RWPE1 (cell line): Measurements from ENCODE around the gene HOXA9.
A peak's percentile ranks its signal among the peaks of the same experiment; 100 is the strongest.

Experiments
- CTCF ChIA-PET: fragments of 350-600 bp; sonication (Branson Sonifier 250); formaldehyde crosslinking; extraction: SDS; loops from one replicate; lab custom pipeline; 2021; lab: Yijun Ruan, JAX
- POLR2A ChIA-PET: fragments of 400-600 bp; formaldehyde crosslinking; extraction: SDS; loops from one replicate; lab custom pipeline; 2020; ENCODE audit warnings: antibody characterized with exemption; ENCODE audit not compliant: low non-redundant PET; lab: Yijun Ruan, JAX
- DNase-seq: peaks from one replicate; pipeline ENCODE4 v3.0.0; 2012; ENCODE audit warnings: low spot score
- H3K27ac ChIP-seq: fragments of 450-650 bp; 2 replicates; pipeline ENCODE4 v1.5.1; 2017
- TF ChIP-seq, protein P1 (sequence below): fragments of 450-650 bp; conservative IDR thresholded peaks from 2 replicates; pipeline ENCODE4 v1.5.1; 2017; ENCODE audit warnings: low read depth, mild to moderate bottlenecking

Gene HOXA9

DNA sequence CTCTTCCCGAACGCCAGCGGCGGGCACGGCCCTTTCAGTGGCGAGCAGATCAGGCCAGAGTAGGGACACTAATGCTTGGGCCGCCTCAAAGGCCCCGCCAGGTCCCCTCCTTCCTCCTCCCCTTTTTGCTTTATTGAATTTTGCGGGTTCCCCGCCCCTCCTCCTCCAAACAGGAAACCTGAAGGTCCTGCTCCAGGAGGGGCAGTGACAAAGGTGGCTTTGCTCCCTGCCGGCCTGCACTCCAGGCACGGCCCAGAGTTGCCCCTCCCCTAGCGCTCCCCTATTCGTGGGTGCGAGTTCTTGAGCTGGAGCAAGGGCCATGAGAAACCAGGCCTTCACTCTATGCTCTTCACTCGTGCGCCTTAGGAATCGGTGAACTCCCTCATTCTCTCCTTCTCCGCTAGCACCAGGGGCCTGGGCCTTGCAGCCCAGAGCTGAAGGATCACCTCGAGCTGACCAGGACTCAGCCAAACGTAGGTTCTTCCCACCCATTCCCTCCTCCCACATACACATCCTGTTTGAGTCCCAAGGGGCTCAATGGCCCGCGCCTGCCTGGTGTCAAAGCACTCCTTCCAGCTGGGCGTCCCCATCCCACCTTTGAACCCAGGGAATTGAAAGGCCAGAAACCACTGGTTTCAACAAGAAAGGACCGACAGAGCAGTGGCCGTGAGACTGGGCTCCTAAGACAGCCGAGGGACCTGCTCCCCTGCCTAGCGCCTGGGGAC is 17.1 kb downstream of the HOXA9 start:
- no peak for DNase-seq

DNA sequence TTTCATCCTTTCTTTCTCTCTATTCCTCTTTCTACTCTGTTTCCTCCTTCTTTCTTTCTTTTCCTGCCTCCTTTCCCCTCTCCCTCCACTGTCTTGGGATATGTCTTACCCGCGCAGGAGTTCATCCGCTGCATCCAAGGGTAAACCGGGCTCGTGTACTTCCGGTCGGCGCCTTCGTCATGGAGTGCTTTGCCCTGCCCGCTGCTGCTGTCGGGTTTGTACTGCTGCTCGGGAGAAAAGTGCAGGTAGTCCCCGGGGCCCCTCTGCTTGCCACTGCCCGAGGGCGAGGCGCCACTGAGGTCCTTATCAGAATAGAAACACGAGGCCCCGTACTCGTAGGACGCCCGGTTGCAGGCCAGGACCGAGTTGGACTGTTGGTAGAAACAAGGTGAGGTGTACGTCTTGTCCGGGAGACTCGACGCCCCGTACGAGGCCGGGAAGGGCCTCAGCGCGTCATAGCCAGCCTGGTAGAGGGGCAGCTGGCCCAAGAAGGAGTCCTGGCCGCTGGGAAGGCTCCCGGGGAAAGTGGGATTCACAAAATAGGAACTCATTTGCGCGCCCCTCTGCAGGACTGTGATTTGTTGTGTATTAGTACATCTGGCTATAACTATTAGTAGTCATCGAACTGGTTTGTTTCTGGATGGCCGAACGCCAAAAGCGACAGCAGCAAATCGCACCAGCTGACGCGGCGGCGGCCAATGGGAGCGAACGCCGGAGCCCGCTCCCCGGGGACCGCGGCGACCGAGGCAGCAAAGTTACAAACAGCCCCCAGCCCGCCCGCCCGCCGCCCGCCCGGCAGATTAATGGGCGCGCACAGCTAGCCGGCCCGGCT is 17.9 kb downstream of the HOXA9 start, which contains the start of gene HOXA6:
Gene HOXA6 (minus strand): TSS at position 576 of the 832 bp plus-strand sequence. CDS start 25 bp downstream, at position 551.
- DNase-seq = no peak
- CTCF ChIA-PET = interaction anchor here (0.6 kb wide), 2 partner anchors 297 to 463 kb away, joined by 3 to 4 read pairs; no protein-coding TSS in a partner anchor
- peak within 1 kb of the TSS; percentile 84 for H3K27ac ChIP-seq
- POLR2A ChIA-PET = interaction anchor here (0.5 kb wide), 1 partner anchor 32 kb away, joined by 3 read pairs; no protein-coding TSS in a partner anchor
- TF ChIP-seq, protein P1, sequence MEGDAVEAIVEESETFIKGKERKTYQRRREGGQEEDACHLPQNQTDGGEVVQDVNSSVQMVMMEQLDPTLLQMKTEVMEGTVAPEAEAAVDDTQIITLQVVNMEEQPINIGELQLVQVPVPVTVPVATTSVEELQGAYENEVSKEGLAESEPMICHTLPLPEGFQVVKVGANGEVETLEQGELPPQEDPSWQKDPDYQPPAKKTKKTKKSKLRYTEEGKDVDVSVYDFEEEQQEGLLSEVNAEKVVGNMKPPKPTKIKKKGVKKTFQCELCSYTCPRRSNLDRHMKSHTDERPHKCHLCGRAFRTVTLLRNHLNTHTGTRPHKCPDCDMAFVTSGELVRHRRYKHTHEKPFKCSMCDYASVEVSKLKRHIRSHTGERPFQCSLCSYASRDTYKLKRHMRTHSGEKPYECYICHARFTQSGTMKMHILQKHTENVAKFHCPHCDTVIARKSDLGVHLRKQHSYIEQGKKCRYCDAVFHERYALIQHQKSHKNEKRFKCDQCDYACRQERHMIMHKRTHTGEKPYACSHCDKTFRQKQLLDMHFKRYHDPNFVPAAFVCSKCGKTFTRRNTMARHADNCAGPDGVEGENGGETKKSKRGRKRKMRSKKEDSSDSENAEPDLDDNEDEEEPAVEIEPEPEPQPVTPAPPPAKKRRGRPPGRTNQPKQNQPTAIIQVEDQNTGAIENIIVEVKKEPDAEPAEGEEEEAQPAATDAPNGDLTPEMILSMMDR = no peak

More for the DNA sequence above, 17.1 kb downstream of the HOXA9 start:
- CTCF ChIA-PET = interaction anchor here (0.6 to 1.2 kb wide), 6 partner anchors 13 to 779 kb away, joined by 3 to 7 read pairs (median 3); partner anchors contain the start of gene HOXA9
- TF ChIP-seq, protein P1 = no peak
- POLR2A ChIA-PET = no interaction called here
- H3K27ac ChIP-seq = peak overlapping the region; percentile 84

DNA sequence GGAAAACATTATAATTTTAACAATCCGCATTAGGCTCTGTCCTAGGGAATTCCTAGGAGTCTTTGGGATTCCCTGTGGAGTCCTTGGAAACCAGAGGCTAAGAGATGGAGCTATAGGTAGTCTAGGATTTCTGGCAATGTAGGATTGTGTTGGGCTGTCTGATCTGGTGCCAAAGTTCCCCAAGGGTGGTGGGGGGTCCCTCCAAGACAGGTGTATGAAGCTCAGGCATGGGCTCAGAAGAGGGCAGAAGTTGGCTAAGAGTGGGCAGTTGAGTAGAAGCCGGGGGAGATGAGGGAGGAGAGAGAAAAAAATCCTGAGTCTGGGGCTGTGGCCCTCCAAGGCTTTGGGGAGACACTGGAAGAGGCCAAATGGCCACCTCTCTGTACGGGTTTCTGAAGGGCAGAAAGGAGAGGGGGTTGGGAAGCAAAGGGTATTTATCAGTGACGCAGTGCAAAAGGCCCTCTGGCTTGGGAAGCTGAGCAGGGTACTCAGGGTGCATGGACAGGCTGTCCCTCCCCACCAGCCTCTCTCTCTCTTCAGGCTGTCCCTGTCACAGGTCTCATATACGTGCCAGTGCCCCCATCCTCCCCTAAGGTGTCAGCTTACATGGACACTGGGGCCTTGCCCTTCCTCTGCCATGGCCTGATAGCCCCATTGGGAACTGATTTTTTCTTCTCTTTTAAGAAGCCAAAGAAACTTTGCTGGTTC is 18.7 kb downstream of the HOXA9 start:
- ChIA-PET POLR2A (no interaction called here), CTCF (interaction anchor here (0.6 kb wide), 1 partner anchor 297 kb away, joined by 4 read pairs; no protein-coding TSS in a partner anchor)
- H3K27ac ChIP-seq = peak overlapping the region; percentile 84
- DNase-seq = no peak
- TF ChIP-seq, protein P1 = no peak

DNA sequence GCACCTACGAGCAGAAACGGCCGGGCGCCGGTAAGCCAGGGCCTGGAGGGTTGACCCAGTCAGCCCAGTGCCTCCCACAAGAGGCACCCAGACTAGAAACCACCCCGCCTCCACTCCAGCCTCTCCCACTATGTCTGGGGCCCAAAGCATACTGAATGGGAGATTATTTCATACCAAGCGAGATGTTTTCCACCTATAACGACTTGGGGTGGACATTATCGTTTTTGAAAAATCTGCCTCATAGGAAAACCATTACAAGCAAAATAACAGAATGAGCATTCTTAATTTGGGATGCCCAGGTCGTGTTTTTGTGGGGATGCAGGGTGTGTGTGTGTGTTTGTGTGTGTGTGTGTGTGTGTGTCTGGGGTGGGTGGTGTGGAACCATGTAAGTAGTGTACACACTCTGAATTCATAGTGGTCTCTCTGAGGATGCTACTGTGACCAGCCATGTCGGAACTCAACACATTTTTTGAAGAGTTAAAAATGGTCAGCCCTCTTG is 19.4 kb downstream of the HOXA9 start:
- POLR2A ChIA-PET = no interaction called here
- CTCF ChIA-PET = interaction anchor here (3.4 kb wide), 1 partner anchor 15 kb away, joined by 19 read pairs; no protein-coding TSS in a partner anchor
- TF ChIP-seq, protein P1 = no peak
- H3K27ac ChIP-seq = peak overlapping the region; percentile 90
- no peak for DNase-seq

DNA sequence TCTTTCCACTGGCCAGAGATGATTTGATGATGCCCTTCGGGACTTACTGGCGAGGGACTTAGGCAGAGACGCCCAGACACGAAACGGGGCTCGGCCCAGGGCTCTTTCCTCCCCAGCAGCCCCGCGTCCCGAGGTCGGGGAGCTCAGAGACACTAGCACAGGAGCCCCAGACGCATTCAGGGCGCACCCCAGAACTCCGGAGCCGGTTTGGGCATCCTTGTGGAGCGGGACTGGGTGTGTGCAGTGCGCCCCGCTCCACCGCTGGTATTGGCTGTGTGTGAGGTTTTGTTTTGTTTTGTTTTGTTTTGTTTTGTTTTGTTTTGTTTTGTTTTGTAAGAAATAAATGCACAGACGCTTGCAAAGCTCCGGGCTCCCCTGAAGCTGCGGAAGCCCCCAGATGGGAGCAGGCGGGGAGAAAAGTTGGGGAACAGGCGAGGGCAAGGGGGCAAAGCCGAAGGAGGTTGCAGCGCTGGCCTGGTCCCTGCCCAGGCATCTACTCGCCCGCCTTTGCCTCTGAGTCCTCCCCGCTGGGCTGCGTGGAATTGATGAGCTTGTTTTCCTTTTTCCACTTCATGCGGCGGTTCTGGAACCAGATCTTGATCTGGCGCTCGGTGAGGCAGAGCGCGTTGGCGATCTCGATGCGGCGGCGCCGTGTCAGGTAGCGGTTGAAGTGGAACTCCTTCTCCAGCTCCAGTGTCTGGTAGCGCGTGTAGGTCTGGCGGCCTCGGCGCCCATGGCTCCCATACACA is 20.0 kb downstream of the HOXA9 start:
- peak overlapping the region; percentile 90 for H3K27ac ChIP-seq
- ChIA-PET POLR2A (no interaction called here), CTCF (interaction anchor here (0.6 to 3.7 kb wide), 7 partner anchors 16 to 466 kb away, joined by 3 to 34 read pairs (median 5); no protein-coding TSS in a partner anchor)
- TF ChIP-seq, protein P1 = no peak
- no peak for DNase-seq
